ENCODE measurements around the gene CATSPER1.

Gene CATSPER1

DNA sequence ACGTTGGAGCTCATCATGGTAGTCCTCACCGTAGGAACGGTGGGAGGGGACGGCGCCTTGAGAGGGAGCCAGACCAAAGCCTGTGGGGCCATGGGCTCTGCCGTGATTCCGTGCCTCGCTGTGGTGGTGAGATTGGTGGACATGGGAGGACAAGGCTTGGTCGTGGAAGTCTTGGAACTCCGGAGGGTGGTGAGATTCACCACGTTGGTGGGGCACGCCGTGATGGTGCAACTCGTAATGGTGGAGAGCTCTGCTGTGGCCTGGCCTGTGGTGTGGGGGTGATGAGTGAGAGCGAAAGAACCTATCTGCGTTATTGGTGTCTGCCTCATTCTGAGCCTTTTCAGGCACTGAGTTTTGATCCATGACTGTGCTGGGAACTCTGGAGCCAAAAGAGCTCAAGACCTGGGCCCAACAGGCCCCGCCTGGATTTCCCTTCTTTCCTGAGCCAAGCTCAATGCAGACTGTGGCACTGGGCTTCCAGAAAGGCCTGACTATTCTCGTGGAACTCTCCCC lies at the start of gene CATSPER1:
CATSPER1 (minus strand) TSS at position 463 of the 513 bp plus-strand sequence; CDS start at position 363, 100 bp downstream.
- DNase-seq = no peak

DNA sequence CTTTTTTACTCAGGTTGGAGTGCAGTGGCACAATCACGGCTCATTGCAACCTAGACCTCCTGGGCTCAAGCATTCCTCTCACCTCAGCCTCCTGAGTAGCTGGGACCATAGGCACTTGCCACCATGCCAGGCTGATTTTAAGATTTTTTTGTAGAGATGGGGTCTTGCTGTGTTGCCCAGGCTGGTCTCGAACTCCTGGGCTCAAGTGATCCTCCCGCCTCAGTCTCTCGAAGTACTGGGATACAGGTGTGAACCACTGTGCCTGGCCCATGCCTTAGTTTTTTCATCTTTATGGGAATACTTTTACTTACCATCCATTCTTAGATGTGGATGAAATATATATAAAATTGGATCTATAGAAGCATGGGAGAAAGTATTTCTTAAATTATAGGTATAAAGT lies 49.0 kb upstream of the CATSPER1 start:
- no peak for DNase-seq

DNA sequence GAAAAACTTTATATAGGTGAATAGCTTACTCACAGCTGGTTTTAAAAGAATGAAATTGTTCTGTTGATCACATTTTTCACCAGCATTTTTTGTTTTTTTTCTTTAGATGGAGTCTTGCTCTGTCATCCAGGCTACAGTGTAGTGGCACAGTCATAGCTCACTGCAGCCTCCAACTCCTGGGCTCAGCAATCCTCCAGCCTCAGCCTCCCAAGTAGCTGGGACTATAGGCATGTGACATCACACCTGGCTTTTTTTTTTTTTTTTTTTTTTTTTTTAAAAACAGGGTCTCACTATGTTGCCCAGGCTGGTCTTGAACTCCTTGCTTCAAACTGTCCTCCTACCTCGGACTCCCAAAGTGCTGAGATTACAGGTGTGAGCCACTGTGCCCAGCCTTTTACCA lies 47.4 kb upstream of the CATSPER1 start:
- DNase-seq = no peak

DNA sequence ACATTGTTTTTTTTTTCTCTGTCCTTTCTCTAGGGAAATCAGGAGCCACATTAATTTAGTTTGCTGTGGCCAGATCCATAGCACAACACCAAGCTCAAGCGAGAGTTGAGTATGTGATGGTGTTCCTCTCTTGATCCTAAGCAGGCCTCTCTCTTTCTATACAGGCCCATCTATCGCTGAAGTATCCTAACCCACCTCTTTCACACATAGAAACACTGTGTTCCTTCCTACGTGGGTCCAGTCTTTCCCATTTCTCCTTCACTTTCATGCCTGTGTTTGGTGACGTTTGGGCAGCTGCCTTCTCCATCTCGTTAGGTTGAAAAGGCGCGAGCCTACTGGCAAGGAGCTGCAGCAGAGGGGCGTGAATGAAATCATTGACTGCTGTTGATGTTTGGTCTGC lies 46.2 kb upstream of the CATSPER1 start:
- no peak for DNase-seq

DNA sequence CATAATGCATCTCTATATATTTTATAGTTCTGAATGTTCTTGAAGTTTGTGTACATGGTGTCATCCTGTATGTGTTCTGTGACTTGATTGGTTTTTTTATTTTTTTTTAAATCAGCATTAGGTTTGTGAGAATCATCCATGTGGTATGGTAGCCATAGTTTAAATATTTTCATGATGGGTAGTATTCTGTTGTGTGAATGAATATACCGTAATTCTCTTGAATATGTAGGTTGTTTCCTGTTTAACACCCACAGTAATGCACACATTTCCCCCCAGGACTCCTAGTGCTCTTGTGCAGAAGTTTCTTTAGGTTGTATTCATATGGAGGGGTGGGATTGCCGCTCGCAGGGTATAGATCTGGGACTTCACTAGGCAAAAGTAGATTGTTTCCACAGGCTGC lies 45.8 kb upstream of the CATSPER1 start:
- no peak for DNase-seq

DNA sequence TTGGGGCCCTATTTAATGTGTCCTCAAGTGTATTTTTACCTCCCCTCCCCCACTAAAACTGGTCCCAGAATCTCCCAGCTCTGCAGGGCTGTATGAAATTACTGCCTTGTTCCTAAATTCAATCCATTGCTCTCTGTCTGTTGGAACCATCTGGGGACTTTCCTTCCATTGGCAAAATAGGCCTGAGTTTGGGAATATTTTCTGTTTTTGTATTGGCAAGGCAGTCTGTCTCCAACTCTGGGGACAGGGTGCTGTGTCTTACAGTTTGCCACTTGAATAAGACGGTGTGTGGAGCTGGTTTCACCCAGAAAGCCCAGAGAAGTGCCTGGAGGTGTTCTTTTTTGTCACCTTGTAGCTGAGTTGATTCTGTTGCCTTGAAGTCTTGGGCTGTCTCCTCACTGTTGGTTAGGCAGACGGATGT lies 45.1 kb upstream of the CATSPER1 start:
- no peak for DNase-seq

DNA sequence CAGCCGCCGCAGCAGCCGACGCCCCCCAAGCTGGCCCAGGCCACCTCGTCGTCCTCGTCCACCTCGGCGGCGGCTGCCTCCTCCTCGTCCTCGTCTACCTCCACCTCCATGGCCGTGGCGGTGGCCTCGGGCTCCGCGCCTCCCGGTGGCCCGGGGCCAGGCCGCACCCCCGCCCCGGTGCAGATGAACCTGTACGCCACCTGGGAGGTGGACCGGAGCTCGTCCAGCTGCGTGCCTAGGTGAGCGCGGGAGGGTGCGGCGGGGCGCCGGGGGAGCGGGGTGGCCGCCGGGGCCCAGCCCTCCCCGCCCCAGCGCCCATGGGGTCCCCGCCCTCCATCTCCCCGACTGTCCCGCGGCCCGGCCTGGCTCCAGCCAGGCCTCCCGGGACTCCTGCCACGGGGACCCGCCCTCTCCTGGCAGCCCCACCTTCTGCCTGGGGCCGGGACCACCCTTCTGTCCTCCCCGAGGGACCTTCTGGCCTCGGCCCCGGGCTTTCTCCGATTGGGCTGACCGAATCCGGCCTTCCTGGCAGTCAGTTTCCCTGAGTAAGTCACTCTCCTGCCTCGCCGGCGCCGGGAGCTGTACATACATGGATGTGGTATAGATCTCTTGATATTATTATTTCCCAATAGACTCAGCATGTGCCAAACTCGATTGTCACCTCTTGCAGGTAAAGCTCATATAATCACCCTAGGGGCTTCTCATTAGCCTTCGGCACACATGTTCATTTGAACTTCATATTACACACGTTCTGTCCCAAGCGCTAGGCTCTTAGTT lies 44.5 kb upstream of the CATSPER1 start:
- DNase-seq = no peak

DNA sequence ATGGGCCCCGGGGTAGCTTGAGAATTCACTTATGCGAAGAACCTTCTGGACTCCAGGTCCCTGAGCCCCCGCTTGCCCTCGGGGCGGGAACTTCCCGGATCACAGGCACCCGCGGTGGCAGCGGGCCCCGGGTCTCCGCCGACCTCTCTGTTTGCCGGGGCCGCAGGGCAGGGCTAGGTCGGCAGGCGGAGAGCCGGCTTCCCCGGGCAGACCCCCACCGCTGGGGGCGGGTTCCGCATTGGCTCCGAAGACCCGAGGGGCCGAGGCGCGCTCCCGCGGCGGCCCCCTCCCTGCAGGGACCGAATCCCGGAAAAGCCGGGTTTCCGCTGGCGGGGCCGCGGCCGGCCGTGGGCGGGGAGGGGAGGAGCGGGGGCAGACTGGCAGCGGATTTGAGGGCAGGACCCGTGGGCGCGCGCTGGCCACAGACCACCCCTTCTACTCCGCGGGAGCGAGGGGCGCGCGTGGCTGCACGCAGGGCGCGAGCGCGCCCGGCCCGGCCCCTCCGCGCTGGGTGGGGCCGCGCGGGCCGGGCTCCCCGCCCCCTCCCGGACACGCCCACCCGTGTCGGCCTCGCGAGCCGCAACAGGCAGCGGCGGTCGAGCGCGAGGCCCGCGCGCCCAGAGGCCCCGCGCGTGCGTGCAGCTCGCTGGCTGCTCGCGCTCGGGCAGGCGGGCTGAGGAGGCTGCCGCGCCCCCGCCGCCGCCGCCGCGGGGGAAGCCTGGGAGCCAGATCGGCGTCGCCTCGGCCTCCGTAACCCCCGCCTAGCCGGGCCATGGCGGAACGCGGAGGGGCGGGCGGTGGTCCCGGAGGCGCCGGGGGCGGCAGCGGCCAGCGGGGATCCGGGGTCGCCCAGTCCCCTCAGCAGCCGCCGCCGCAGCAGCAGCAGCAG lies 43.7 kb upstream of the CATSPER1 start, which contains the start of gene PACS1:
PACS1 (plus strand) TSS at position 558 of the 889 bp plus-strand sequence; CDS start at position 773, 215 bp downstream.
- no peak for DNase-seq

DNA sequence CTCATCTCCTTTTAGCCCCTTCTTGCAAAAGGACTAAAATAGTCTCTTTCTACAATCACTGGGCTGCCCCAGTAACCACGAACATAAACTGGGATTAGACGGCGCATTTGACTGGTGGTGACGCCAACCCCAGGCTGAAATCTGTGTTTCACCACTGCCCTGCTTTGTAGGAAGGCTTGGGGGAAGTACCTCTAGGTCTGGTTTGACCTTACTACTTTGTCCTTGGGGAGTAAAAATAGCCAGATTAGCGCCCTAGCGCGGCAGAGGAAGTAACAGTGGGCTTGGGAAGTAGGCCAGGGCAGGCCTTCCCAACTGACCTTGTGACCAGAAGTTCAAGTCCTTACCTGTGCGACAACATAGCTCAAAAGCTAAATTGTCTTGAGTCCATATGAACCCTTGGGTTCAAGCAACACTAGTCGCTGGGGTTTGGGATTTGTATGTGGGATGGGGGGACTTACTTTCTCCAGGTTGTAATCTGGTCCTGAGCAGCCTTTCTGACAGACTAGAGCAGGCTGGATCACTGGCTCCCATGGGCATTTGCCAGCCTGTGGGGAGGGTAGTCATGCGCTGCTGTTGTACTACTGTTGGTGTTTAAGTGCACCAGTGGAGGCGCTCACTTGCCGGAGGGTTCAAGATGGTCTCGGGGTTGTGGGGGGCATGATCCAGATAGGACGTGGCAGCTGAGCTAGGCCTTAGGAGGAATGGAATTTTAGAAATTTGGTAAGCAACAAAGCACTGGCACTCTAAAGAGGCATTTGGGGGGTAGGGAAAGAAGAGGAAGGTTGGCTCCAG lies 42.8 kb upstream of the CATSPER1 start:
- no peak for DNase-seq

DNA sequence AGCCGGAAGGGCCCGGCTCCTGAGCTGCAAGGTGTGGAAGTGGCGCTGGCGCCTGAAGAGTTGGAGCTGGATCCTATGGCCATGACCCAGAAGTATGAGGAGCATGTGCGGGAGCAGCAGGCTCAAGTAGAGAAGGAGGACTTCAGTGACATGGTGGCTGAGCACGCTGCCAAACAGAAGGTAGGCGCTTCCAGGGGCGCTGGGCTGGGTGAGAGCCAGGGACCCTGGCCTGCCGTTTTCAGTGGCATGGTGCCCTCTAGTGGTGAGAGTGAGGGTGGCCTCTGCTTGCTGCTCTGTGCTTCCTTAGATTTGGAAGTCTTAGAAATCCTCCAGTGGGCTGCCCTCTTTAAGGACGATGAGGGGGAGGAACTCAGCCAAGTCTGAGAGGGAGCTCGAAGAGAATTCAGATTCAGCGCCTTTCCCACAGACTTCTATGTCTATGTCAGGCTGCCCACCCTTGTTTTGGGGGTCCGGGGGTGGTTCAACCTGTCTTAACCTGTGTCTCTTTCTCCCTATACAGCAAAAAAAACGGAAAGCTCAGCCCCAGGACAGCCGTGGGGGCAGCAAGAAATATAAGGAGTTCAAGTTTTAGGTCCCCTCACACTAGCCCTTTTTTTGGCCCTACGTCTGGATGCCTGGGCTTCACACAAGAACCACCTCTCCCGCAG lies 42.0 kb upstream of the CATSPER1 start:
- no peak for DNase-seq

DNA sequence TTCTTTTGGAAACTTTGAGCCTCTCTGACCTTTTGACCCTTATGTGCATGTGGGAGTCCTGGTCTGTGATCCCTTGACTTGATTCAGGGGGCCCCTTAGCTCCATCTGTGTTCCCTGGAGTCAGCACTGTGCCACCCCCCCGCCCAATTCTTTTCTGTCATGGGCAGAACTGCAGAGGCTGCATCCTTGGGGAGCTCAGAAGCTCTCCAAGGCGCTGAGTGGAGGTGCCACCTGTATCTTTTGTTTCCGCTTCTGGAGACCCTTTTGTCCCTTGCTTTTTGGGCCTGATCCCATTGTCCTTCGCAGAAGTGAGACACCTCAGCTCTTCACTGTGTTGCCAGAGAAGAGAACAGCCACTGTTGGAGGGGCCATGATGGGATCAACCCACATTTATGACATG lies 41.4 kb upstream of the CATSPER1 start:
- no peak for DNase-seq

DNA sequence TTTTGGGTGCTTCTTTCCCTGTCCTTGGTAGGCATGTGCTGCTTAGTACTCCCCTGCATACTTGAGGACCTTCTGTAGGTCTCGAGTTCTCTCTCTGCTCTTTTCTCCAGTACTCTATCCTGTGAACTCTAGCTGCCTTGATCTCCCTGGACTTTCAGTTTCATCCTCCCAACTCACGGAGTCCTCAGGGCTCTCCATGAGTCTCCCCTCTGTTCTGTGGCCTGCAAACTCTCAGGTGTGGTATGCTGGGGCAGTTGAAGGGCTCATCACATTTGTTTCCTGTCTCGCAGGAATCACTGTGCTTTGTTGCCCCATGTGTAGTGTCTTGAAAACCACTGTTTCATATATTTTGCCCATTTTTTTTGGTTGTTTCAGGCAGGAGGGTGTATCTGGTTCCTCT lies 40.5 kb upstream of the CATSPER1 start:
- no peak for DNase-seq

DNA sequence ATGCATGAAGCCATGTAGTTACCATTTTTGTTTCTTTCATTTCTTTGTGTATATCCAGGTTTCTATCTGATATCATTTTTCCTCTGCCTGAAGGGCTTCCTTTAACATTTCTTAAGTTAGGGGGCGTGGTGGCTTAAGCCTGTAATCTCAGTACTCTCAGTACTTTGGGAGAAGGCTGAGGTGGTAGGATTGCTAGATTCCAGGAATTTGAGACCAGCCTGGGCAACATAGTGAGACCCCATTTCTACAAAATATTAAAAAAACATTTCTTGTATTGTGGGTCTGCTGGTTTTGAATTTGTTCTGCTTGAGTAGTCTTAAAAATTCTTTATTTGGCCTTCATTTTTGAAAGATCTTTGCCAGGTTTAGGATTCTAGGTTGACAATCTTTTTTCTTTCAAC lies 38.3 kb upstream of the CATSPER1 start:
- no peak for DNase-seq

DNA sequence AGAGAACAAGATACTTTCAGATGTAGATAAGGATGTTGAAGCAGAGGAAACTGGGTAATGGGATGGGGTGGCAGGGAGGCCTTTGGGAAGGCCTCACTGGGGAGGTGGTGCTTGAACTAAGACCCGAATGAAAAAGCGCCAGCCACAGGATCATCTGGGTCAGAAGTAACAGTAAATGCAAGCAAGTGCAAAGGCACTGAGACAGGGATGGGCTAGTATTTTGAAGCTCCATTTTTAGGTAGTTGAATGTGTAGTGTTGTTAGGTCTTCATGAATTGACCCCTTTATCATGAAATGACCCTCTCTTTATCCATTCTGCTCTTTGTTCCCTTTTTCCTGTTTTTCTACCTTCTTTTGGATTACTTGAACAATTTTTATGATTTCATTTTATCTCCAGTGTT lies 37.6 kb upstream of the CATSPER1 start:
- no peak for DNase-seq

DNA sequence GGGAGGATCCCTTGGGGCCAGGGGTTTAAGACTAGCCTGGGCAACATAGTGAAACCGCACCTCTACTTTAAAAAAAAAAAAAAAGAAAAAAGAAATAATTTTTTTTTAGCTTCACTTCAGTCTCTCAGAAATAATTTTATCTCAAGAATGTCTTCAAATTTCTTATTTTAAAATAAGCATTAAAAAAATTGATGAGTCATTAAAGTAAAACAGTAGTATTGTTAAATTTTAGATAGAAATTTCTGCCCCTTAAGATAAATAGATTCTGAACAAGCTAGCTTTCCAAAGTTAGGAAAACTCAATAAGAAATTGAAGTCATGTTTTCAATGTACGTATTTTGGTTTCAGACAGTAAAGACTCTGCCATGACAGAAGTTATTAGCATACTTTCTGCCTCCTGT lies 36.1 kb upstream of the CATSPER1 start:
- no peak for DNase-seq

DNA sequence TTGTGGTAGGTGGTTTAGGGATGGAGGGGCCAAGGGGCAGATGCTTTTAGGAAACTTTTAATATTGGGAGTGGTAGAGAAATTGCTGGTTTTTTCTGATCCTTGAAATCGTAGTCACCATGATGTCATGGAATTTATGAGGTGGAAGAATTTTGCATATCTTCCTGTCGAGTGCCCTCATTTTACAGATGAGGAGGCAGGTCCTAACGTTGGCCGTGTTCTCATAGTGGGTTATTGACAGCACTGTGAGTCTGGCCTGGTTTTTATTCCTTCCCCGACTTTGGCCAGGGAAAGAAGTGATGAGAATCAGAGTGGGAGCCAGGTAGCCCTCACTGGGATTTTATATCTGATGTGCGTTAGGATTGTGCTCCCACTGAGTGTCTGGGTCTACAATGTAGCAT lies 35.0 kb upstream of the CATSPER1 start:
- no peak for DNase-seq

DNA sequence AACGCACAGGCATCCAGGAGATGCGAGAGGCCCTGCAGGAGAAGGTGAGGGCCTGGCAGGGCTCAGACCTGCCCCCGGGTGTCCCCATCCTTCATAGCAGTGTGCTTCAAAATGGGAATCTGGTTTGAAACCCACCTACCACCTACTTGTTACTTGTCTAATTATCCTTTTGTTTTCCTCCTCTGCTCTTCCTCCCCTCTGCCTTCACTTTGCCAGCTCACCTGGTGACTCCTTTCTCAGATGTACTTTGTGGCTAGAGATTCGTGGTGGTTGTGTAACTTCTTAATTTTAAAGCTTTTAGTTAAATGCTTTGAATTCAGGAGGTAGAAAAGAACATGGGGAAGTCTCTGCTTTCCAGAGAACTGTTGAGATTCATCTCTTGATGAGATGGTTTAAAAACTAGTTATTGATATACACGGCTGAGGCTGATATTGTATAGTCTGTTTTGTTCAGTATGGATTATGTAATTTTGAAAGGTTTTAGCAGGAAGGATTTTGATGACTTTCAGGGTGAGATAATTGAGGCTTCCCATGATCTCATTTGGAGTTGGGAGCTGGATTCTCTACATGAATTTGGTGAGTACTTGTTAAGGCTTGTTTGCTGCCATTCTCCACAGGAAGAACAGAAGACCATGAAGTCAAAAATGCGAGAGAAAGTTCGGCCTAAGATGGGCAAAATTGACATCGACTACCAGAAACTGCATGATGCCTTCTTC lies 33.8 kb upstream of the CATSPER1 start:
- no peak for DNase-seq

DNA sequence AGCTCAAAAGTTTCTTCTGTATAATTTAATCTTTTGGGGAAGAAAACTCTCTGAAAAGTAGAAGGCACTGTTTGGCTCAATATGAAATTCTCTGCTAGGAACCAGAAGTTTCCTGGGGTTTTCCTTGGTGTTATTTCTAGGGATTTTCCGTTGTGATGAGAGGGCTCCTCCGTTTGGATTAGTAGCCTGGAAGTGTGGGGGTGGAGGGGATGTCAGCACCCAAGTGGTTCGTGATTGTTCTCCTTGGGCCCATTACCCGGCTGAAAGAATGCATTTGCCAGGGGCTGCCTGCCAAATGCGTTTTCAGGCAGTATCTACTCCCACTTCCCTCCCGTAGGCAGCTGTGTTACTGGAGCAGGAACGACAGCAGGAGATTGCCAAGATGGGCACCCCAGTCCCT lies 30.2 kb upstream of the CATSPER1 start:
- DNase-seq = no peak

DNA sequence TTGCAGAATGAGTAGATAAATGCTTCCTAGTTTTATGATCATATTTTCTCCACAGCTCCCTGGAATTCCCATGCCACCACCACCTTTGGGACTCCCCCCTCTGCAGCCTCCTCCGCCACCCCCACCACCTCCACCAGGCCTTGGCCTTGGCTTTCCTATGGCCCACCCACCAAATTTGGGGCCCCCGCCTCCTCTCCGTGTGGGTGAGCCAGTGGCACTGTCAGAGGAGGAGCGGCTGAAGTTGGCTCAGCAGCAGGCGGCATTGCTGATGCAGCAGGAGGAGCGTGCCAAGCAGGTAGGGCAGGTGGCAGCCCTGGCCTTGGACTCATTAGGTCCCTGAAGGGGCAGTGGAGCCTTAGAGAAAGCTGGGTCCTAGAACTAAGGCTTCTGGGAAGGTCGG lies 28.7 kb upstream of the CATSPER1 start:
- DNase-seq = no peak

DNA sequence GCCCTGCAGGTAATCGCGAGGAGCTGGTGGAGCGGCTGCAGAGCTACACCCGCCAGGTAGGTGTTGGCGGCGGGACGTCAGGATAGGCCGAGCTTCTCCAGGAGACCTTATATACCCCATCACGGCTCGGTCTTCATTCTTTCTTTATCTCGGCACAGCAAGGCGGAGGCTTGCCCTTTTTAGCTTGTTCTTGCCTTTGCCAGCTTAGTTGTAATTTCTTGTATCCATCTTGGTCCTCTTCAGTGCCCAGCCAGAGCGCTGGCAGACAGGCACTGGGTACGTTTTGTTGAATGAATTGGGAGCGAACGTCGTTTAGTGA lies 26.3 kb upstream of the CATSPER1 start:
- DNase-seq = no peak

DNA sequence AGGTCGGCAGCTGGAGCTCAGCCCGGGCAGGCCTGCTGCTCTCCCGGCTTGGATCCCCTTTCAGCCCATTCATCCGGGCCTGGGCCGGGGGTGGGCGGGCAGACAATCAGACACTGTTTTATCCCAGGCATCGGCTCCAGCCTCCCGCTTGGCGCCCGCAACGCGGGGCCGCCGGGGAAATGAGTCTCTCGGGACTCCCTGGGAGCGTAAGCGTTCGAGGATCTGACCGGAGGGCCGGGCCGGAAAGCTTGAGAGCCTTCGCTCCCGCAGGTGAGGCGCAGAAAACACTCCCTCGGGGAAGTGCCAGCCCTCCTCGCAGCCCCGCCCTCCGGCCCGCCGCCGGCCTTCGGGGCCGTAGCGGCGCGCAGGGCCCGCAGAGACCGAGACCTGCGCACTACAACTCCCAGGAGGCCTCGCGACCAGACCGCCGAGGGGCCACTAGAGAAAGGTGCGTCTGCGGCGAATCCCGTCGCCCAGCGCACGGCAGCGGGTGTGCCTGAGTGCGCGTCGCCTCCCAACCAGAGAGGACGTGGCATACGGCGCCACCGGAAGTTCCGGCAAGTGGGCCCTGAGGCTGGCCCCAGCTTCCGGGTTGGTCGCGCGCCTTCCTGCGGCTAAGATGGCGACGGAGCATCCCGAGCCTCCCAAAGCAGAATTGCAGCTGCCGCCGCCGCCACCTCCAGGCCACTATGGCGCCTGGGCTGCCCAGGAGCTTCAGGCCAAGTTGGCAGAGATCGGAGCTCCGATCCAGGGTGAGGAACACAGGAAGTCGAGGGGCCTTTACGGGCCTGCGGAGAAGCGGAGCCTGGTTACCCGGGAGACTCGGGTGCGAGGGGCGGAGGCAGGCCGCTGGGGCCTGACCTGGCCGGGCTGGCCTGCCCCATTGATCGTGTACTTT lies 25.7 kb upstream of the CATSPER1 start, which contains the start of gene SF3B2:
SF3B2 (plus strand) TSS at position 599 of the 898 bp plus-strand sequence; CDS start at position 620, 21 bp downstream.
- peak; percentile 79 for DNase-seq

Data from NCI-H524 treated with DMSO at 0.1 percent for 48 hours (cell line).